Measurements from ENCODE around the gene CYP51A1.
"Not testable (repeated sequence)": the region's sequence is repeated elsewhere in the genome, so short reads cannot be mapped to it uniquely, and the experiment has no call there.

The CYP51A1 gene

DNA sequence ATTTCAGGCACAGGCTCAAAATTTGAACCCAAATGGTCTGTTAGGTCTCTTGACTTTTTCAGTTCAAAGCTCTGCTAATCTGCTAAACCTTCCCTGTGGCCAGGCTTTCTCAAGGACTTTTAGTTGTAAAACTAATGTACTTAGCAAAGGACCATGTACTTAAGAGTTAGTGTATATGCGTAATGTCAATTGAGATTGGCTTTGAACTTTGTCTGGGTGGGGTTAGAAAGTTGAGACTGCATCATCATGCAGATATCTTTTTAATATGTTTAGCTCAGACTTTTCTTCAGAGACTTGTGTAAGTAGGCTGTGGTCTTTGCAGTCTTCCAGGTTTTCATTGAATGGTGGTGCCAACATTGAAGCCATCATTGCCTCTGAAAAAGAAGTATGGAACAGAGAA lies 33.7 kb downstream of the CYP51A1 start:
- H3K4me3 ChIP-seq (ENCODE audit: control insufficient read depth, low read depth, low read length), result no peak overlapping the region
- no peak for DNase-seq (ENCODE audit: low read depth)
- TF ChIP-seq, protein P1, sequence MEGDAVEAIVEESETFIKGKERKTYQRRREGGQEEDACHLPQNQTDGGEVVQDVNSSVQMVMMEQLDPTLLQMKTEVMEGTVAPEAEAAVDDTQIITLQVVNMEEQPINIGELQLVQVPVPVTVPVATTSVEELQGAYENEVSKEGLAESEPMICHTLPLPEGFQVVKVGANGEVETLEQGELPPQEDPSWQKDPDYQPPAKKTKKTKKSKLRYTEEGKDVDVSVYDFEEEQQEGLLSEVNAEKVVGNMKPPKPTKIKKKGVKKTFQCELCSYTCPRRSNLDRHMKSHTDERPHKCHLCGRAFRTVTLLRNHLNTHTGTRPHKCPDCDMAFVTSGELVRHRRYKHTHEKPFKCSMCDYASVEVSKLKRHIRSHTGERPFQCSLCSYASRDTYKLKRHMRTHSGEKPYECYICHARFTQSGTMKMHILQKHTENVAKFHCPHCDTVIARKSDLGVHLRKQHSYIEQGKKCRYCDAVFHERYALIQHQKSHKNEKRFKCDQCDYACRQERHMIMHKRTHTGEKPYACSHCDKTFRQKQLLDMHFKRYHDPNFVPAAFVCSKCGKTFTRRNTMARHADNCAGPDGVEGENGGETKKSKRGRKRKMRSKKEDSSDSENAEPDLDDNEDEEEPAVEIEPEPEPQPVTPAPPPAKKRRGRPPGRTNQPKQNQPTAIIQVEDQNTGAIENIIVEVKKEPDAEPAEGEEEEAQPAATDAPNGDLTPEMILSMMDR (IDR thresholded peaks at IDR 0.05; ENCODE audit: control insufficient read depth, insufficient read depth, low read depth, low read length, missing control alignments), result no peak

- TF ChIP-seq, protein P1 (IDR thresholded peaks at IDR 0.05; ENCODE audit: control insufficient read depth, insufficient read depth, low read depth, low read length, missing control alignments), result no peak
- DNase-seq (ENCODE audit: low read depth), result no peak
- H3K4me3 ChIP-seq (ENCODE audit: control insufficient read depth, low read depth, low read length), result no peak overlapping the region
Measured at GRCh38 chr7:92095380-92095779, 38.9 kb downstream of the CYP51A1 start.

GRCh38 chr7:92092210-92092609 lies 42.1 kb downstream of the CYP51A1 start:
- TF ChIP-seq, protein P1 (IDR thresholded peaks at IDR 0.05; ENCODE audit: control insufficient read depth, insufficient read depth, low read depth, low read length, missing control alignments), result no peak
- no peak for DNase-seq (ENCODE audit: low read depth)
- no peak overlapping the region for H3K4me3 ChIP-seq (ENCODE audit: control insufficient read depth, low read depth, low read length)

GRCh38 chr7:92088266-92088665 lies 46.0 kb downstream of the CYP51A1 start:
- DNase-seq (ENCODE audit: low read depth), result no peak
- TF ChIP-seq, protein P1 (IDR thresholded peaks at IDR 0.05; ENCODE audit: control insufficient read depth, insufficient read depth, low read depth, low read length, missing control alignments), result no peak
- no peak overlapping the region for H3K4me3 ChIP-seq (ENCODE audit: control insufficient read depth, low read depth, low read length)

DNA sequence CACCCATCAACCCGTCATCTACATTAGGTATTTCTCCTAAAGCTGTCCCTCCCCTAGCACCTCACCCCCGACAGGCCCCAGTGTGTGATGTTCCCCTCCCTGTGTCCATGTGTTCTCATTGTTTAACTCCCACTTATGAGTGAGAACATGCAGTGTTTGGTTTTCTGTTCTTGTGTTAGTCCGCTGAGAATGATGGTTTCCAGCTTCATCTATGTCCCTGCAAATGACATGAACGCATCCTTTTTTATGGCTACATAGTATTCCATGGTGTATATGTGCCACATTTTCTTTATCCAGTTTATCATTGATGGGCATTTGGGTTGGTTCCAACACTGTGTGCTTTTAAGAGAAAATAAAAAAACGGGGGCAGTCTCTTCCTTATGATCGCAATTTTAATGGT lies 50.4 kb downstream of the CYP51A1 start:
- not testable (repeated sequence) for H3K4me3 ChIP-seq (ENCODE audit: control insufficient read depth, low read depth, low read length); DNase-seq (ENCODE audit: low read depth)

GRCh38 chr7:92076509-92076908 lies 57.8 kb downstream of the CYP51A1 start:
- no peak overlapping the region for H3K4me3 ChIP-seq (ENCODE audit: control insufficient read depth, low read depth, low read length)
- no peak for DNase-seq (ENCODE audit: low read depth)
- TF ChIP-seq, protein P1 (IDR thresholded peaks at IDR 0.05; ENCODE audit: control insufficient read depth, insufficient read depth, low read depth, low read length, missing control alignments), result no peak

DNA sequence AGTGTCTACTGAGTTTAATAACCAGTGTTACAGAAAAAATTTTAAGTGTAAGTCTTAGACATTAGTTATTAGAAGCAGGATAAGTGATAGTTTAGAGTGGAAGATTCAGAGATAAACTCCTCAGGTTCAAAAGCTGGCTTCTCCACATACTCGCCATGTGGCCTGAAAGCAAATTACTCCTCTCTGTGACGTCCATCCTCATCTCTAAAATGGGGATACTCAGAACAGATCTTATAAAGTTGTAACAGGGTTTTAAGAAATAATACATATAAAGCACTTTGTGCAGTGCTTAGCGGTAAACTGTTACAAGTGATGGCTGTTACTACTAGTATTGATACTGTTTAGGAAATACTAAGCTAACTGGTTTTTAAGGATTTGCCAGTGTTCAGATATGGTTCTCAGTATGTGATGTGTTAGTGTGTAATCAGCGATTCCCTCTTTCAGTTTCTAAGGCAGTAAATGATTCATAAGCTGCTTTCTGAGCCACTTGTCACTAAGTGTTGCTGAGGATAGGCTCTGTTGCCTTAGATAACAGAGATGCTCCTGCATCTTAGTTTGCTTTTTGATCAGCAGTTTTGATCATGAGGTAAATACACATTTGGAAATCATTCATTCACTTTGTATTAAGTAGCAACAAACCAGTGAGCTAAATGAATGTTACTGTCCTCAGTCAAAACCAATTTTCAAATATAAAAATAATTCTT lies 58.7 kb downstream of the CYP51A1 start:
- TF ChIP-seq, protein P1 (IDR thresholded peaks at IDR 0.05; ENCODE audit: control insufficient read depth, insufficient read depth, low read depth, low read length, missing control alignments), result no peak

More for the DNA sequence above, 58.7 kb downstream of the CYP51A1 start:
- DNase-seq (ENCODE audit: low read depth), result no peak
- H3K4me3 ChIP-seq (ENCODE audit: control insufficient read depth, low read depth, low read length), result no peak overlapping the region

All from AG09309 (cell line).